LHCN-M2 (cell line): Measurements from ENCODE around the gene GSTA5. TPM values are rescaled to one million over a fixed set of nuclear protein-coding genes. Genes with fewer than 3 reads are reported as not detected.
"Not testable (repeated sequence)": the region's sequence is repeated elsewhere in the genome, so short reads cannot be mapped to it uniquely, and the experiment has no call there.

Experiments
- DNase-seq: peaks from one replicate; pipeline ENCODE4 v3.0.0-alpha.2; 2012; ENCODE audit warnings: low read depth
- polyA plus RNA-seq: library from polyadenylated mRNA; unstranded; fragments of >200 nt; gene quantifications from one replicate; pipeline ENCODE4 v1.2.1, GENCODE V29; 2012; ENCODE audit warnings: missing spikeins
- total RNA-seq: library from RNA; depleted of rRNA; stranded (reverse); fragments of >200 nt; gene quantifications from 2 replicates; pipeline ENCODE4 v1.2.3, GENCODE V29; 2014; rRNA removed

Gene GSTA5
- total RNA-seq: not detected in 2 replicates
- polyA plus RNA-seq: not detected

GRCh38 chr6:52840763-52841585, at the start of gene GSTA5:
GSTA5 (minus strand) TSS chr6:52840813.
- DNase-seq: no peak

GRCh38 chr6:52890018-52890417, 49.4 kb upstream of the GSTA5 start:
- DNase-seq: no peak

GRCh38 chr6:52887910-52888524, 47.4 kb upstream of the GSTA5 start:
- DNase-seq: no peak

- DNase-seq: peak; percentile 70
Measured at GRCh38 chr6:52881996-52882841, 41.6 kb upstream of the GSTA5 start.

GRCh38 chr6:52881662-52881995, 41.0 kb upstream of the GSTA5 start:
- DNase-seq: no peak

- no peak for DNase-seq
Measured at GRCh38 chr6:52877786-52878185, 37.2 kb upstream of the GSTA5 start.

GRCh38 chr6:52877168-52877567, 36.6 kb upstream of the GSTA5 start:
- DNase-seq: peak; percentile 86

- DNase-seq: no peak
Measured at GRCh38 chr6:52876056-52876787, 35.6 kb upstream of the GSTA5 start.

- DNase-seq: no peak
Measured at GRCh38 chr6:52872031-52872430, 31.4 kb upstream of the GSTA5 start.

- no peak for DNase-seq
Measured at GRCh38 chr6:52871621-52872020, 31.0 kb upstream of the GSTA5 start.

- DNase-seq: not testable (repeated sequence)
Measured at GRCh38 chr6:52870335-52871091, 29.9 kb upstream of the GSTA5 start.

GRCh38 chr6:52868899-52869298, 28.3 kb upstream of the GSTA5 start:
- DNase-seq: not testable (repeated sequence)

- no peak for DNase-seq
Measured at GRCh38 chr6:52868240-52868639, 27.6 kb upstream of the GSTA5 start.

- DNase-seq: not testable (repeated sequence)
Measured at GRCh38 chr6:52861151-52861550, 20.5 kb upstream of the GSTA5 start.

GRCh38 chr6:52858416-52858815, 17.8 kb upstream of the GSTA5 start:
- no peak for DNase-seq

- not testable (repeated sequence) for DNase-seq
Measured at GRCh38 chr6:52856137-52856536, 15.5 kb upstream of the GSTA5 start.

- no peak for DNase-seq
Measured at GRCh38 chr6:52849137-52849536, 8.5 kb upstream of the GSTA5 start.

- DNase-seq: no peak
Measured at GRCh38 chr6:52846002-52846401, 5.4 kb upstream of the GSTA5 start.

- no peak for DNase-seq
Measured at GRCh38 chr6:52843605-52844004, 3.0 kb upstream of the GSTA5 start.

- peak; percentile 70 for DNase-seq
Measured at GRCh38 chr6:52839124-52840055, 1.2 kb downstream of the GSTA5 start.
